NCI-H2227 (cell line): ENCODE measurements around the gene DLGAP1.

Experiments
- DNase-seq: peaks from one replicate; lab custom pipeline; 2025; ENCODE audit not compliant: unreplicated experiment; lab: John Stamatoyannopoulos, UW

The DLGAP1 gene

DNA sequence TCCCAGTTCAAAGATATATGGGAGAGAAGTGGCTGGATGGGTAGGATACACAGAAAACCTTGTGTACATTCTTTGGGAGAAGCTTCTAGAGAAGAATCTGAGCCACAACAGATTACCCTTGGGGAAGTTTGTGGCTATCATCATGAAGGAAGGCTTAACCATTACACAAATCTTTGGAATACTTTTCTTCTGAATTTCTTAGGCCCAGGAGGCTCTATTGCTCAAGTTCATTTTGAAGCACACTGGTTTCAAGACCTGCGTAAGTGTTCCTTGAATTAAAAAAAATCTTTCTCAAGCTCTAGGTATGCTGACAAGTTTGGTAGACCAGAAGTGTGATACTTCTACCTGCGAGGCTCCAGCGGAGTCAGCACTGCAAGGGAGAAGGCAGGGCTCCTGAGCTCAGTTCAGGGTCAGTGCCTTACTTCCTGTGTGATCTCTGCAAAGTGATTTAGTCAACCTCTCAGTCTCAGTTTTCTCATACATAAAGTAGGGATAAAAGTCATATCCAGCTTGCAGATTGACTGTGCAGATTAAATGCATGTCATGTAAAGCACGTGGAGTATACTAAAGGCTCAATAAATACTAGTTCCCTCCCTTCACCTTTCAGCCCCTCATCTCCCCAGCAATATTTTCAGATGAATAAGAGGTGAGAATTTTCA is 438.6 kb downstream of the DLGAP1 start:
- DNase-seq, result no peak

DNA sequence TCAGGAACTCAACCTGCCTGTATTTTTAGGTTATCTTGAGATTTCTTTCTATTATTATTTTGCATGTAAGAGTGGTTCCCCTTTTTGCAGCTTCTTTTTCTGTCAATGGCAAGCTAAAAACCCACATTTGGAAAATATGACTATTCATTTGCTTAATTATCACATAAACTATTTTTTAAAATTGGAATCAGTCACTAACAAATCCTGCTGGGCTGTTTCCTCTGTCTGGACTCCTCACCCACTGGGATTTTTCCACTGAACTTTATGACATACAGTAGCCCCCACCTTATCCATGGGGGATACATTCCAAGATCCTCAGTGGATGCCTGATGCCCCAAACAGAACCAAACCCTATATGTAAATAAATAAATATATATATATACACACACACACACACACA is 447.3 kb downstream of the DLGAP1 start:
- DNase-seq, result no peak

- no peak for DNase-seq
Measured at GRCh38 chr18:4004183-4004829, 450.8 kb downstream of the DLGAP1 start.

GRCh38 chr18:3998698-3999333 is 456.3 kb downstream of the DLGAP1 start:
- no peak for DNase-seq

DNA sequence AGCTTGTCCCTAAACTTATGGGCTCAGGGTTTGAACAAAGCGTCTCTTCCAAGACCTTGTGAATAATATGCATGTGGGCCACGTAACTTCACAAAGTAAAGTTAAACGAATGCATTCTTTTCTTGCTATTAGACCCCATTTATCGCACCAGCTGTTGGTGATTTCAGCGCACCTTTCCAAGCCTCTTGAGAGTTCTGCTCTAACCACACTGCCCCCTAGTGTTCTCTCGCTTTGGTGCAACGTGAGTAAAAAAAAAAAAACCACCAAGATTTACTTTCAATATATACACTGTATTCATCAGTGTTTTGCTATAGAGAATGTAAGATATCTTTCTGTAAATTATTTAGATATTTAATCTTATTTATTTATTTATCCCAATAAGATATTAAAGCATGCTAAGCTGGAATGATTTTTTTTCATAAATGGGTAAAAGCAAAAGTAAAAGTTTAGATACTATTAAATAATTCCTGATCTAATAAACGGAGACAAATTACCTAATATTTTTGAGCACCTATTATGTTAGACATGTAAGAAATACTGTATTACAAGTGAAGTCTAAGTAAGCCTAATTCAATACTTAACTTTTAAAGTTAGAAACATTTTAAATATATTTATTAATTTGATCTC is 459.5 kb downstream of the DLGAP1 start:
- DNase-seq, result no peak

DNA sequence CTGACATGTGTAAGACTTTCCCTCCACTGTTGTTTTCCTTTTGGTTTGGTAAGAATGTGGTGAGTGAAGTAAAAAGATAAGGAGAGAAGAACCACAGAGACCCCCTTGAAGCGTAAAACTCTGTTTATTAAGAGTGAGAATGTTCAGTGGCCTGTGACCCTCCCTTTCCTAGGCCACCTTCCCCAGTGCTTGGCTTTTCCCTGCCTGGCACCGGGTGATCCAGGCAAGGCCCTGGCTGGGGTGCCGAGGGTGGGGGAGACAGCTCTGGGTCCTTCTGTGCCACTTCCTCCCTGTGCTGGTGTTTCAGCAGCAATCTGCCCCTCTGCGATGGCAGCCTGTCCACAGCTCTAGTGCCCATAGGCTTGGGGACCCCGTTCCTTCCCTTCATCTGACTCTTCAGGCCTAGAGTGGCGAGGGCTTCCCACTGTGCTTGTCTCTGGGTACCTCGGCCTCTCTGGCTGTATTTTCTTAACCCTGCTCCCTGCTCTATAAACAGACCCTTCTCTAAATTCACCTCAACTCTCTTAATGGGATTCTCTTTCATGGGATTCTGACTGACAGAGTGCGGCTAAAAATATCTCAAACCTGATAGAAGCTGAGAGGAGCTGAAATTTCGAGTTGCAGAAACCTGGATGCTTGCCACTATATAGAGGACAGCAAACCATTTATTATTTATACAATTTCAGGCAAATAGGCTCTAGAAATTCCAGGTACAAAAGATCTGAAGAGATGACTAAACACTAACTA is 461.0 kb downstream of the DLGAP1 start:
- DNase-seq, result no peak

DNA sequence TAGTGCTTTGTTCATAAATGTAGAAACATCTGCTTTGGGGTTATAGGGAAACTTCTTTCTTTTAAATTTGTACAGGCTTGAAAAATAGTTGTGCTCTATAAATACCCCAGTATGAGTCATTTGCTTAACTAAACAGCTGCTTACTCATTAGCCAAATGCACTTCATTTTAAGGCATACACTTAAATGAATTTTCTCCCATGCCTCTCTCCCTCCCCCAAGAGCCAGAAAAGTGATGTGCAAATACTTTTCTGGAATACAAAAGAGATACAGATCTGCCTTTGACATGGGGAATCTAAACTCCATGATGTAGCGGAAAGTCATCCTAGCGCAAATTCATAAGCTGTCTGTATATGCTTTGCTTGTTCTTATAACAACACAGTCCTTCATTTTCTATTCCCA is 469.4 kb downstream of the DLGAP1 start:
- DNase-seq, result no peak

DNA sequence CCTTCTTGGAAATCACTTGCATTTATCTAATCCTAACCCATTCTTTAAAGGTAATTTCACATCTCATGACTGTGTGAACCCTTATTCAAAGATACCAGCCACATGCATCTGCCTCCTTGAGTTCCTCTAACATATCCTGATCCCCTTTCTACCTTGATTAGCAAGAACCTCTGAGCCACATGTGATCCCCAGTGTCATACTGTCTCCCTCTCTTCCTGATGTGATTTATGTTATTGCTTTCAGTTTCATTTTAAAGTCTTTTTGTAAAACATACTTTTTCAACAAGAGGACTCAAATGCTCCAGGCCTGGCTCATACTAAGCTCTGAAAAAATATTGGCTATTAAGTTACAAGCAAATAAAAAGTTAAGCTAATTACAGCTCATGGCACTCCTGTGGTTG is 470.1 kb downstream of the DLGAP1 start:
- DNase-seq, result no peak

GRCh38 chr18:3984163-3984757 is 470.8 kb downstream of the DLGAP1 start:
- DNase-seq, result no peak

DNA sequence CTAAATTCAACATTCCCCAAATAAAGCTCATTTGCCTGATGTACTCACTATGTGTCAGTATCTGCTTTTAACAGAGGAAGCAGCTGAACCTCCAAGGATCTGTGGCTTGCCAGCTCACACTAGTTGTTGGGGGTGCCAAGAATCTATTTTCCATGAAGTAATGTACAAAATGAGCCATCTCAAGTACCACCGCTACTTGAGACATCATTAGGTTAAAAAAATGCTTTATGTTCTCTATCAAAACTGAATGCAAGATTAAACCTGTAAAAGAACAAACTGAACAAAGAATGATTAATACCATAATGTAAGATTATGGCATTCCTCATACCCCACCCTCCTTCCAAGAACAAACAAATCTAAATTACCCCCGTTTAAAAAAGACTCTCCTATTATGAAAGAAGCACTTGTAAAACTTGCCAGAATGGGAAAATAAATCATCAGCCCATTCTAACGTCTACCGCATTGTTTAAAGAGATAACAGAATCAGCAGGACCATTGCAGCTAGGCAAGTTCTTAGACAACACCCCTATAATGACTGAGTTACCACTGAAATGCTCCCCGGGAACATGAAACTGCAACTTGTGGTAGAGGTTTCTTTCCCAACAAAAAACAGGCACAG is 471.6 kb downstream of the DLGAP1 start:
- no peak for DNase-seq

- DNase-seq, result no peak
Measured at GRCh38 chr18:3982541-3982940, 472.6 kb downstream of the DLGAP1 start.

DNA sequence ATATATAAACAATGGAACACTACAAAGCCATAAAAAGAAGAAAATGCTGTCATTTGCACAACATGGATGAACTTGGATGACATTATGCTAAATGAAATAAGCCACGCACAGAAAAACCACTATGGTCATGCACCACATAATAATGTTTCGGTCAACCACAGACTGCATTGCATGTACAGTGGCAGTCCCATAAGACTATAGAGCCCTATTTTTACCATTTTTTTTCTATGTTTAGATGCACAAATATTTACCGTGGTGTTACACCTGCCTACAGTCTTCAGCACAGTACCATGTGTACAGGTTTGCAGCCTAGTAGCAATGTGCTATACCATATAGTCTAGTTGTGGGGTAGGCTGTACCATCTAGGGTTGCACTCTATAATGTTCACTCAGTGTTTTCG is 476.1 kb downstream of the DLGAP1 start:
- DNase-seq, result no peak

GRCh38 chr18:3973191-3973850 is 481.8 kb downstream of the DLGAP1 start:
- no peak for DNase-seq

DNA sequence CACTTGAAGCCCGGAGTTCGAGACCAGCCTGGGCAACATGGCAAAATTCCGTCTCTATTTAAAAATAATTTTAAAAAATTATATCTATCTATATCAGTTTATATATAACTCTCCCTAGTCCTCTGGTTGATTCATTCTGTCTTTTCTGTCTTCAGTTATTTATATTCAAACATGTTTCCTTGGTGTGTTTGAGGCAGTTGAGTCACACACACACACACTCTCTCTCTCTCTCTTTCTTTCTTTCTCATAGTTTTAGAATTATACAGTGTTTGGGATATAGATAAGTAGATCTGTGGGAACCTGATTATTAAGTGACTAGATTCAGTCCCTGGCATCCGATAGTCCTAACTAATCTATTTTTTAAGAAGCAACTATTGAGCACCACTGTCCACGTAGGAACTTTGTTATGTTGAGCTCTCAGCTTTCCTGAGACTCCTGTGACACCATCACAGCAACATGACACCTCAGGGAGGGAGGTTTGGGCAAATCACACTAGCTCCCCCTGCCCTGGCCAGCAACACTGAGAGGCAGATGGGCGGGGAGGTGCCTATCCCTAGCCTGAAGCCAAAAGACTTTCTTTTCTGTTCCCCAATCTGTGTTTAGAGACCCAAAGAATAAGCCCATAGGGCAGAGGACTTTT is 482.7 kb downstream of the DLGAP1 start:
- DNase-seq, result no peak

DNA sequence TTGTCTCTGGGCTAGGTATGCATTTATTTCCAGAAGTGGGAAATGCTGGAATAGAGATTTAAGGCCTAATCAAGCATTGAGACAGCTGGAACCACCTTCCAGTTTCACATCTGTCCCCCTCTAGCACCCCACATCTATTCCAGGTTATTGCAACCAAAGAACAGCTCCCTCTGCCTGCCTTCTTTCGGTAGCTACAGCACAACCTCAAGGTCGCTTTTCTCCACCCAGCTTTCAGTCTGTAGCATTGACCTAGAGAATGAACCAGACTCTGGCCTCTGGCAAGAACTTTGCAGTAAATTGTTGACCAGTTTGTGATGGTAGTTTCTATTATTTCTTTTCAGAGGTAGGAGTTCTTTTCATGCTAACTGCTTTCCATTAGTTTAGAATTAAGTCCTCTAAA is 484.2 kb downstream of the DLGAP1 start:
- DNase-seq, result no peak

GRCh38 chr18:3967359-3968180 is 487.5 kb downstream of the DLGAP1 start:
- DNase-seq, result no peak

DNA sequence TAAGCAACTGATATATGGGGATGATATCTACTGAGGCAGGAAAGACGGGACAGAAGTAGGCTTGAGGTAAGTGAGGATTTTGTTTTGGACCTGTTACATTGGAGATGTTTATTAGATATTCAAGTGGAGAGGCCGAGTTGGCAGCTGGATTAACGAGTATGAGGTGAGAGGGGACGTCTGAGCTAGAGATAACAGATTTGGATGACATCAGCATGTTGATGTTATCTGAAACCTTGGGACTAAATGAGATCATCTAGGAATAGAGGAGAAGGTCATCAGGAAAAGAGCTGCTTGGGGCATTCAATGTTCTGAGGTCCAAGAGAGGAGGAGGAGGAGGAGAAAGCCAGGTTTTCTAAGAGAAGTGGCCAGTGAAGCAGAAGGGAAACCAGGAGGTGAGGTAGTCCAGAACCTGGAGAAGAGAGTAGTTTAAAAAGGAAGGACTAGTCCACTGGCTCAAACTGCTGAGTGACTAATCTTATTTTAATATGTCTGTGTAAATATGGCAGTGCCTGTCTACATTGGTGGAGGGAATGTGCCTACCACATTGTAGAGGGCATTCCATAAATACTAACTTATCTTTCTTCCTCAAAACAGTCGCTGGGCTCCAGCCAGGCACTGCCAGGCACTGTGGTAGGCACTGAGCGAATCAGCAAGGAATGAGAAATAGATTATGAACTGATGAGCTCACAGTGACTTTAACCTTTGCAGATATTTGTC is 488.3 kb downstream of the DLGAP1 start:
- DNase-seq, result no peak

- no peak for DNase-seq
Measured at GRCh38 chr18:3966246-3966641, 488.9 kb downstream of the DLGAP1 start.
